GM18867 (cell line): ENCODE results near the gene PCNT.
"Not testable (repeated sequence)": the region's sequence is repeated elsewhere in the genome, so short reads cannot be mapped to it uniquely, and the experiment has no call there.

ENCODE experiments used
- ATAC-seq: cut with Tn5 transposase; IDR thresholded peaks from one replicate; pipeline ENCODE4 v1.9.1; 2021; ENCODE audit warnings: mild to moderate bottlenecking, moderate library complexity; ENCODE audit not compliant: unreplicated experiment

The PCNT gene

GRCh38 chr21:46356494-46357334, 32.8 kb downstream of the PCNT start:
- peak; percentile 53 for ATAC-seq

DNA sequence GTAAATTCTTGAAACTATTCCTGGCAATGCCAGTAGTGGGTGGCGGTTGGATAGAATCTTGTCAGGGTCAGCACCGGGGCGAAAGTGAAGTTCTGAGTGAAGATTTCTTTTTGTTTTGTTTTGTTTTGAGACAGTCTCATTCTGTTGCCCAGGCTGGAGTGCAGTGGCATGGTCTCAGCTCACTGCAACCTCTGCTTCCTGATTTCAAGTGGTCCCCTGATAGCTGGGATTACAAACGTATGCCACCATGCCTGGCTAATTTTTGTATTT, 33.3 kb downstream of the PCNT start:
- ATAC-seq = peak; percentile 44

DNA sequence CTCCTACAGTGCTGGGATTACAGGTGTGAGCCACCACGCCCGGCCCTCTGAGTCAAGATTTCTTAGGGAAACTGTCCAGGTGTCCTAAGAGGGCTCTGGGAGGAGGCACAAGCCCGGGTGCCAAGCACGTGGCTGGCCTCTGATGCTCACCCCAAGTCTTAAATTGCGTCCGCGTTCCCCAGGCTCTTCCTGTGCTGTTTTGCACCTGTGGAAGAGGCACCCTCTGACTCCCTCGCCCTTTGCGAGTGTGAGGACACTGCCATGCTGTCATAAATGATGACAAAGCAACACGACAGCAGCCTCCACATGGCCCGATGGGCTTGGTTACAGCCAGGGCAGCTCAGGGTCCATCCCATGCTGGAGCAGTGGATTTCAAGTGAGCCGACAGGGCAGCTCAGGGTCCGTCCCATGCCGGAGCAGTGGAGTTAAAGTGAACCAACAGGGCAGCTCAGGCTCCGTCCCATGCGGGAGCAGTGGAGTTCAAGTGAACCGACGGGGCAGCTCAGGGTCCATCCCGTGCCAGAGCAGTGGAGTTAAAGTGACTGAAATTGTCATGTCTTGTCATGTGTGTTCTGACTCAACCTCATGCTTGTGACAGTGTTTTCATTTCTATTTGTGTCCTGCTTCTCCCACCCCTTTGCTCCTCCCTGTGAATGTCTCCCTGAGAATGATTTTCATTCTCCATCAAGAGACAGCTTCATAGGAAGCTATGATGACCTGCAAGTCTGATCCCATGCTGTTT, 33.9 kb downstream of the PCNT start:
- peak; percentile 18 for ATAC-seq

- no peak for ATAC-seq
Measured at GRCh38 chr21:46361176-46361575, 37.2 kb downstream of the PCNT start.

GRCh38 chr21:46361935-46362334, 38.0 kb downstream of the PCNT start:
- no peak for ATAC-seq

GRCh38 chr21:46362946-46363345, 39.0 kb downstream of the PCNT start:
- ATAC-seq = no peak

- ATAC-seq = no peak
Measured at GRCh38 chr21:46363698-46364097, 39.7 kb downstream of the PCNT start.

- no peak for ATAC-seq
Measured at GRCh38 chr21:46366091-46366490, 42.1 kb downstream of the PCNT start.

GRCh38 chr21:46366561-46366960, 42.6 kb downstream of the PCNT start:
- ATAC-seq = no peak

DNA sequence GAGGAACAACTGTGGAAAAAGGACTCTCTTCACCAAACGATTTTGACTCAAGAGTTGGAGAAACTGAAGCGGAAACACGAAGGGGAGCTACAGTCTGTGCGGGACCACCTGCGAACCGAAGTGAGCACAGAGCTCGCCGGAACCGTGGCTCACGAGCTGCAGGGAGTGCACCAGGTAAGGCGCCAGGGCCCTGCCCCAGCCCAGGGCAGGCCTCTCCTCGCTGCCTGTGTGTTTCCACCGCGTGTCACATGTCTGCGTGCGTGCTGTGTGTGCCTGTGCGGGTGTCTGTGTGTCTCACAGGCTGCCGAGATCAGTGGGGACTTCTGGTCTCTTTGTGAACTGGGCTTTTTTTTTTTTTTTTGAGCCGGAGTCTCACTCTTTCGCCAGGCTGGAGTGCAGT, 43.0 kb downstream of the PCNT start:
- ATAC-seq = no peak

- peak; percentile 70 for ATAC-seq
Measured at GRCh38 chr21:46368533-46369285, 44.8 kb downstream of the PCNT start.

DNA sequence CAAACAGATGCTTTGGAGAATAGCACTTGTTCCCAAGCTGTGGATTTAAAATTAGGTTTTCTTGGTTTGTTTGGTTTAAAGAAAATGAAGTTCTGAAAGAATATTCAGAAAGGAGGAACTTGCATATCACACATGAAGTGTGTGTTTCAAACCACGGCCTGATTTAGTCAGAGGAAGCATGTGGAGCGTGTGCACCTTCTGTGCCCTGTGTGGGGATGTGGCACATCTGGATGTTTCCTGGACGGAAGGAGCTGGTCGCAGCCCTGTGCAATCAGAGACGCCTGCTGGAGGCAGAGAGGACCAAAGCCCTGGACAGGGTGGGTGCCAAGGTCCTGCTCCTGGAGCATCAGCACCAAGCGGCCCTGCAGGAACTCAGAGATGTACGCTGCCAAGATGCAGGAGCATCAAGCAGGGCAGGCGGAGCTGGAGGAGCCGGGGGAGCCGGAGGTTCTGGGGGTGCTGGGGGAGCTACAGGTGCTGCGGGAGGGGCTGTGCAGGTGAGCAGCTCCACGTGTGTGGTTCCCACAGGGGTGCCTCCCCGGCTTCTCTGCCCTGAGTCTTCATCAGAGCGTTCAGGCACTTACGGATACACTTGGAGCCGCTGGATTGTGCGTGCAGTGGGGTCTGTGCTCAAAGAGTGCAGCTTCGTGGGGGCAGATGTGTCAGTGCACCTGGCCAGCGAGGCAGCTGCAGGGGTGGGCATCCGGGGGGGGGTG, 45.7 kb downstream of the PCNT start:
- ATAC-seq = peak; percentile 34

GRCh38 chr21:46371204-46372013, 47.5 kb downstream of the PCNT start:
- ATAC-seq = no peak

GRCh38 chr21:46372014-46372485, 48.1 kb downstream of the PCNT start:
- ATAC-seq = no peak

DNA sequence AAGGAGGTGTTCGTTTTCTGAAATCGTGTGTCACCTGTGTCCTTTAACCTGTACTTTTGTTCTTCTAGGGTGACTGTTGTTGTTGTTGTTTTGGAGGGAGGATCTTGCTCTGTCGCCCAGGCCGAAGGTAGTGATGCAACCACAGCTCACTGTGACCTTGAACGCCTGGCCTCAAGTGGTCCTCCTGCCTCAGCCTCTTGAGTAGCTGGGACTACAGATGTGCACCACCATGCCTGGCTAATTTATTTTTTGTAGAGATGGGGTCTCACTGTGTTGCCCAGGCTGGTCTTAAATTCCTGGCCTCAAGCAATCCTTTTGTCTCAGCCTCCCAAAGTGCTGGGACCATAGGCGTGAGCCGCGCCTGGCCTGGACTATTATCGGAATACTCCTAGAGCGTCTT, 49.0 kb downstream of the PCNT start:
- ATAC-seq = not testable (repeated sequence)

- ATAC-seq = no peak
Measured at GRCh38 chr21:46374761-46375389, 50.9 kb downstream of the PCNT start.

- ATAC-seq = no peak
Measured at GRCh38 chr21:46375560-46376230, 51.7 kb downstream of the PCNT start.

DNA sequence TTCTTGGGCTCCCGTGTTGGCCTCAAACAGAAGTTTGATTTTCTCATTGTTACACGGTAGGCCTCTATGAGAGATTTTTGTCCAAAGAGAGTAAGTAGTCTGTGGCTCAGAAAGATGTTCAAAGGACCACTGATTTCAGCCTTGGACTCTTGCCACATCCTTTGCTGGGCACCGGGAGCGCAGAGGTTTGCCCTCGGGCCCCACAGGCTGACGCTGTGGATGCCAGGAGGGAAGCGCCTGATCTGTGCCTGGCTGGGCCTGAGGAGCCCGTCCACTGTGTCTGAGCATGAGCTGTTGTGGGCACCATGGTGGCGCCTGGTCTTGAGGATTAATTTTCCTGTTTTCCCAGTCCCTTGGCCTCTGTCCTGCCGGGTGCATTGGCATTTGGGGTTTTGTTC, 52.3 kb downstream of the PCNT start:
- ATAC-seq = no peak

GRCh38 chr21:46376856-46377453, 53.0 kb downstream of the PCNT start:
- no peak for ATAC-seq
